Heart right ventricle (tissue), 16 donors: Measurements from ENCODE around the gene HLCS. TPM values are rescaled to one million over a fixed set of nuclear protein-coding genes. Genes with fewer than 3 reads are reported as not detected.

Experiments used
- ATAC-seq, 8 donors: fragments of 200-7000 bp; cut with Tn5 transposase; one replicate each; pipeline ENCODE4 v1.9.1; 2020; ENCODE audit warnings: mild to moderate bottlenecking in 8 of 8, moderate library complexity in 8 of 8, moderate number of reproducible peaks in 1 of 8
- DNase-seq, 2 donors: peaks; one replicate each; pipeline ENCODE4 v3.0.0-alpha.2; 2020
- H3K27ac ChIP-seq, 10 donors: fragments of 200-600 bp; sonication (generic) in 2 of 10; one replicate each; pipeline versions ENCODE4 v1.5.0 to v1.8.0; 2020 to 2022; ENCODE audit warnings: mild to moderate bottlenecking in 3 of 10
- H3K27me3 ChIP-seq, 7 donors: fragments of 200-600 bp; one replicate each; pipeline ENCODE4 v1.8.0; 2021 to 2022; ENCODE audit warnings: mild to moderate bottlenecking in 2 of 7
- H3K36me3 ChIP-seq, 9 donors: fragments of 200-600 bp; sonication (generic) in 1 of 9; one replicate each; pipeline versions ENCODE4 v1.5.0 to v1.8.0; 2020 to 2022; ENCODE audit warnings: mild to moderate bottlenecking in 2 of 9
- H3K4me1 ChIP-seq, 9 donors: fragments of 200-600 bp; sonication (generic) in 1 of 9; one replicate each; pipeline versions ENCODE4 v1.5.0 to v1.8.0; 2020 to 2022; ENCODE audit warnings: mild to moderate bottlenecking in 4 of 9
- H3K4me3 ChIP-seq, 10 donors: fragments of 200-600 bp; sonication (generic) in 2 of 10; one replicate each; pipeline versions ENCODE4 v1.5.0 to v1.8.0; 2020 to 2022; ENCODE audit warnings: mild to moderate bottlenecking in 7 of 10, moderate library complexity in 2 of 10
- H3K9me3 ChIP-seq, 11 donors: fragments of 200-600 bp in 10 of 11; sonication (generic) in 2 of 11; one replicate each; pipeline versions ENCODE4 v1.5.0 to v1.8.0; 2013 to 2022; ENCODE audit warnings: mild to moderate bottlenecking in 2 of 11, control low read depth in 1 of 11, moderate library complexity in 1 of 11
- CTCF ChIP-seq, 9 donors: fragments of 200-600 bp; sonication (generic) in 2 of 9; IDR thresholded peaks; one replicate each; pipeline versions ENCODE4 v1.5.0 to v1.8.0; 2021 to 2022; ENCODE audit warnings: antibody characterized with exemption in 9 of 9, mild to moderate bottlenecking in 5 of 9, moderate library complexity in 1 of 9
- WGBS, 2 donors: extraction: QIAGEN DNeasy Blood & Tissue Kit; methylation state at CpG; one replicate each; pipeline ENCODE4 v1.1.7; 2013; ENCODE audit warnings: inconsistent platforms in 1 of 2; 5-methylcytosine and 5-hydroxymethylcytosine counted together
- intact Hi-C, 10 donors: fragments of 100-400 bp; cut with DNase I; formaldehyde crosslinking; loops; one replicate each; pipeline versions ENCODE4 v1.11.1 to v1.14.2; 2022
- polyA plus RNA-seq, 2 donors: library from polyadenylated mRNA; stranded (reverse); fragments of 200-250 nt; gene quantifications; one replicate each; pipeline ENCODE4 v1.2.3, GENCODE V29; 2013
- total RNA-seq, 10 donors: library from RNA; stranded (reverse); fragmentation: NEBNext Ultra II Directional in 3 of 10; extraction: Animal tissue kit (Norgen Biotek cat#: 25700) in 3 of 10; gene quantifications; one replicate each; pipeline versions ENCODE4 v1.2.1 to v1.2.4, GENCODE V29; 2021 to 2023
- donor health status: Arrhythmogenic right ventricular cardiomyopathy.
- donor health status: ischemic (EF 13 %, LVEDD 7.1; RV severe dilation, severe dysfunction).
- donor health status: healthy with polysubstance abuse.
- donor health status: DM: no; HTN: yes; CAD: no.
- donor health status: DM: no; HTN: no; CAD: no.
- donor health status: ischemic (EF 25% LVEDD 6.9; RV normal size, moderate dysfunction).
- donor health status: ischemic (EF 25% LVEDD 5.7; RV mildly dilated, moderate dysfunction).
- donor health status: healthy.
- donor health status: DM: yes; HTN: yes; CAD: no.
- donor health status: Ischemic cardiomyopathy.
- donor health status: ischemic (EF 35%, LVEDD 5.7; RV mildly dilated, moderate dysfunction).
- donor health status: nonischemic (EF 11% LVEDD 7.7; RV severe dilation, severe dysfunction).
- donor health status: DM: yes; HTN: yes; CAD: no.
- donor health status: PGD.
- donor health status: ischemic (EF 29% LVEDD 5.4; RV normal size, mild dysfunction).
- donor health status: nonischemic (EF 23%, LVEDD 6.1; RV moderate dilation, normal function).

The HLCS gene
- total and polyA plus RNA-seq, 12 donors, result 2.0 to 9.6 (median 6.7) TPM

GRCh38 chr21:36706951-36707762, 259.3 kb downstream of the HLCS start:
- intact Hi-C loops, result no loop called here
- Histone ChIP-seq H3K9me3 (no peaks in the 10 kb centered on the region), H3K27me3 (peaks cover 75 to 100% (median 100%) of the 10 kb centered on the region in 7 donors), H3K36me3 (no peaks in the 10 kb centered on the region), H3K4me1 (peaks cover 5 to 66% (median 35%) of the 10 kb centered on the region in 9 donors), H3K27ac (no peak overlapping the region), H3K4me3 (no peak overlapping the region)
- WGBS, 2 donors, result 7 to 11% methylated on average over 32 of the region's 32 CpGs
- peak in 1 of 8 donors; percentile 34 for ATAC-seq
- DNase-seq, result no peak
- TF ChIP-seq CTCF (IDR thresholded peaks at IDR 0.05), result peak in 2 of 9 donors; percentile 11 to 12

GRCh38 chr21:36706482-36706852, 260.0 kb downstream of the HLCS start:
- ATAC-seq, result no peak
- no peak for TF ChIP-seq CTCF (IDR thresholded peaks at IDR 0.05)
- WGBS, 2 donors, result 8 to 12% methylated on average over 13 of the region's 13 CpGs
- no peak for DNase-seq
- H3K27ac ChIP-seq, result no peak overlapping the region
- H3K4me1 ChIP-seq, result peaks cover 5 to 71% (median 39%) of the 10 kb centered on the region in 9 donors
- peaks cover 74 to 100% (median 100%) of the 10 kb centered on the region in 7 donors for H3K27me3 ChIP-seq
- intact Hi-C loops, result no loop called here
- H3K36me3 ChIP-seq, result no peaks in the 10 kb centered on the region
- no peaks in the 10 kb centered on the region for H3K9me3 ChIP-seq
- H3K4me3 ChIP-seq, result no peak overlapping the region

- DNase-seq (no peak), ATAC-seq (no peak)
- Histone ChIP-seq H3K36me3 (no peaks in the 10 kb centered on the region), H3K9me3 (no peaks in the 10 kb centered on the region), H3K4me3 (peak overlapping the region in 1 of 10 donors; percentile 14), H3K27me3 (peaks cover 80 to 100% (median 100%) of the 10 kb centered on the region in 7 donors), H3K27ac (no peak overlapping the region), H3K4me1 (peaks cover 9 to 77% (median 44%) of the 10 kb centered on the region in 9 donors)
- intact Hi-C loops, result no loop called here
- TF ChIP-seq CTCF (IDR thresholded peaks at IDR 0.05), result peak in 2 of 9 donors; percentile 10 to 16
- WGBS, 2 donors, result 5 to 8% methylated on average over 22 of the region's 22 CpGs
Observed at GRCh38 chr21:36705679-36706481, 260.6 kb downstream of the HLCS start.

GRCh38 chr21:36704958-36705678, 261.4 kb downstream of the HLCS start:
- ATAC-seq (no peak), DNase-seq (no peak)
- intact Hi-C loops, result no loop called here
- WGBS, 2 donors, result 3 to 5% methylated on average over 38 to 39 of the region's 39 CpGs
- Histone ChIP-seq H3K9me3 (no peaks in the 10 kb centered on the region), H3K27me3 (peaks cover 86 to 100% (median 100%) of the 10 kb centered on the region in 7 donors), H3K4me1 (peaks cover 13 to 77% (median 48%) of the 10 kb centered on the region in 9 donors), H3K27ac (no peak overlapping the region), H3K36me3 (no peaks in the 10 kb centered on the region), H3K4me3 (peak overlapping the region in 6 of 10 donors; percentile 1 to 26 (median 17))
- no peak for TF ChIP-seq CTCF (IDR thresholded peaks at IDR 0.05)
